CD4-positive, alpha-beta memory T cell (primary cell): Measurements from ENCODE around the gene OR2S2. TPM values are rescaled to one million over a fixed set of nuclear protein-coding genes. Genes with fewer than 3 reads are reported as not detected.
"Not testable (repeated sequence)": the region's sequence is repeated elsewhere in the genome, so short reads cannot be mapped to it uniquely, and the experiment has no call there.

Source experiments
- CTCF ChIA-PET: fragments of 350-600 bp; sonication (Branson Sonifier 250); formaldehyde crosslinking; loops from one replicate; lab custom pipeline; 2021; ENCODE audit warnings: inconsistent platforms; ENCODE audit not compliant: partially characterized antibody; lab: Charles Lee
- POLR2A ChIA-PET: fragments of 350-600 bp; sonication (Branson Sonifier 250); formaldehyde crosslinking; loops from one replicate; lab custom pipeline; 2021; ENCODE audit not compliant: partially characterized antibody; lab: Charles Lee
- DNase-seq, 5 donors: peaks; one replicate each; pipeline versions ENCODE4 v3.0.0 to v3.0.0-alpha.2; 2020 to 2022; ENCODE audit warnings: mixed read lengths in 1 of 5
- H3K27ac ChIP-seq: one replicate; pipeline ENCODE4 v1.7.0; 2013; ENCODE audit warnings: low read depth, low read length
- H3K27me3 ChIP-seq: 2 replicates; pipeline ENCODE4 v1.7.0; 2013; ENCODE audit warnings: mild to moderate bottlenecking, low read length, moderate library complexity; ENCODE audit not compliant: insufficient read depth
- H3K36me3 ChIP-seq: 2 replicates; pipeline ENCODE4 v1.7.0; 2013; ENCODE audit warnings: mild to moderate bottlenecking, low read length, moderate library complexity; ENCODE audit not compliant: insufficient read depth
- H3K4me1 ChIP-seq: 2 replicates; pipeline ENCODE4 v1.7.0; 2013; ENCODE audit warnings: mild to moderate bottlenecking, low read length, moderate library complexity; ENCODE audit not compliant: insufficient read depth
- H3K4me3 ChIP-seq, 2 donors: one replicate each; pipeline ENCODE4 v1.7.0; 2013; ENCODE audit warnings: low read length in 2 of 2, mild to moderate bottlenecking in 1 of 2
- H3K9me3 ChIP-seq, 2 donors: one replicate each; pipeline ENCODE4 v1.7.0; 2013; ENCODE audit warnings: low read length in 2 of 2, control low read depth in 1 of 2; ENCODE audit not compliant: control insufficient read depth in 1 of 2
- H3K27ac Mint-ChIP-seq, 7 donors: one replicate each; pipeline ENCODE4 v1.8.0; 2020 to 2021; ENCODE audit warnings: mixed read lengths in 7 of 7, mild to moderate bottlenecking in 6 of 7, inconsistent platforms in 3 of 7, moderate library complexity in 3 of 7
- H3K27me3 Mint-ChIP-seq, 2 donors: one replicate each; pipeline ENCODE4 v1.8.0; 2020 to 2021; ENCODE audit warnings: mixed read lengths in 2 of 2
- H3K36me3 Mint-ChIP-seq, 2 donors: one replicate each; pipeline ENCODE4 v1.8.0; 2020 to 2021; ENCODE audit warnings: mixed read lengths in 2 of 2, inconsistent platforms in 1 of 2, mild to moderate bottlenecking in 1 of 2
- H3K4me1 Mint-ChIP-seq, 4 donors: one replicate each; pipeline ENCODE4 v1.8.0; 2020 to 2021; ENCODE audit warnings: mixed read lengths in 4 of 4, mild to moderate bottlenecking in 1 of 4
- H3K4me3 Mint-ChIP-seq, 8 donors: one replicate each; pipeline ENCODE4 v1.8.0; 2020 to 2021; ENCODE audit warnings: mixed read lengths in 8 of 8, mild to moderate bottlenecking in 7 of 8, moderate library complexity in 6 of 8, inconsistent platforms in 3 of 8
- H3K9me3 Mint-ChIP-seq, 8 donors: one replicate each; pipeline ENCODE4 v1.8.0; 2020 to 2021; ENCODE audit warnings: mixed read lengths in 8 of 8, mild to moderate bottlenecking in 5 of 8, inconsistent platforms in 3 of 8, moderate library complexity in 1 of 8
- intact Hi-C: fragments of 100-400 bp; cut with micrococcal nuclease; formaldehyde crosslinking; loops from one replicate; pipeline ENCODE4 v1.15.1; 2023
- polyA plus RNA-seq, 2 donors: library from polyadenylated mRNA; unstranded; fragments of 300-500 nt; fragmentation: Illumina TruSeq; gene quantifications; one replicate each; pipeline ENCODE4 v1.2.3, GENCODE V29; 2021
- total RNA-seq, 2 experiments: library from RNA; stranded (reverse); gene quantifications; one replicate each; pipeline ENCODE4 v1.2.3, GENCODE V29; 2021

The OR2S2 gene
- total and polyA plus RNA-seq, 4 experiments from 2014 or later: not detected

DNA sequence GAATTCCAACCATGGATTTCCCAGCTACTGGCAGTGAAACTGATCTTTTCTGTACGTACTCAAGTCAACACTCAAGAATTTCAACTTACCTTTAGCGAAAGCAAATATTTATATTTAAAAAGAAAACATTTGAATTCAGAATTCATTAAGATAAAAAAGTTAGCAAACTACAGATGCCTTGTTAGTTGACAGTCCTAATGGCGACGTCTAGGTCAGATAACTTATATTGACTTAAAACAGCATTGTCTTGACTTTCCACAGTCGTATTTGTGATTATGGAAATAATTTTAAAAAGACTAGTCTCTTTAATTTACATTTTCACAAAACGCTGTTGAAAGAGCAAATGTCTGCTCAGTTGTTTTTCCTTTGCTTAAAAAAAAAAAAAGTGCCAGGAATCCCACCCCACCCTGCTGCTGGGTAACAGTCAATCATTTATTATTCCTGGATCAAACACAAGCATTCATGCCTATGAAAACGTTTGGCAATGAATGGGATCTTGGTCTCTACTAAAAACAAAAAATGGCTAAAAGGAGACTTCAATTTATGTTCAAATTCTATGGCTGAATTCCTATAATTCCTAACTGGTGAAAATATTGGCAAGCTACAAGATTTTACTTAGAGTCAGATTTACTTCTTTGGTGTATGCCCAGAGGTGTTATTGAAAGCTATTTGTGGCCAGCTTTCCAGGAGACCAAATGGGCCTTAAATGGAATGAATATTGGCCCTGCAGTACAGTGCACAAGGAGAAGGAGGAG lies 22.0 kb downstream of the OR2S2 start:
- H3K27me3 ChIP-seq: no peaks in the 10 kb centered on the region
- H3K27ac ChIP-seq: no peak overlapping the region
- ChIA-PET CTCF (interaction anchor here (1.1 to 11.7 kb wide), 5 partner anchors 9 to 85 kb away, joined by 3 to 379 read pairs (median 8); partner anchors contain the start of genes HRCT1 and SPAAR), POLR2A (interaction anchor here (0.8 kb wide), 1 partner anchor 18 kb away, joined by 3 read pairs; no protein-coding TSS in a partner anchor)
- H3K27me3 Mint-ChIP-seq: no peaks in the 10 kb centered on the region
- H3K27ac Mint-ChIP-seq: no peak overlapping the region
- H3K36me3 Mint-ChIP-seq: no peaks in the 10 kb centered on the region
- no peak overlapping the region for H3K4me3 ChIP-seq
- no peaks in the 10 kb centered on the region for H3K36me3 ChIP-seq
- peaks cover 49% of the 10 kb centered on the region for H3K4me1 ChIP-seq
- no peak overlapping the region for H3K4me3 Mint-ChIP-seq
- no peak for DNase-seq
- no peaks in the 10 kb centered on the region for H3K9me3 ChIP-seq
- peaks cover 0 to 6% (median 0%) of the 10 kb centered on the region in 8 donors for H3K9me3 Mint-ChIP-seq
- intact Hi-C loops: no loop called here
- H3K4me1 Mint-ChIP-seq: peaks cover 39 to 57% (median 50%) of the 10 kb centered on the region in 4 donors

- Mint-ChIP-seq H3K4me3 (no peak overlapping the region), H3K36me3 (no peaks in the 10 kb centered on the region), H3K4me1 (peaks cover 33 to 50% (median 43%) of the 10 kb centered on the region in 4 donors), H3K9me3 (peaks cover 0 to 6% (median 0%) of the 10 kb centered on the region in 8 donors), H3K27me3 (no peaks in the 10 kb centered on the region), H3K27ac (no peak overlapping the region)
- ChIA-PET CTCF (interaction anchor here (1.1 to 3.7 kb wide), 4 partner anchors 10 to 86 kb away, joined by 3 to 18 read pairs (median 8); no protein-coding TSS in a partner anchor), POLR2A (interaction anchor here (0.8 kb wide), 1 partner anchor 18 kb away, joined by 3 read pairs; no protein-coding TSS in a partner anchor)
- H3K4me3 ChIP-seq: no peak overlapping the region
- H3K27me3 ChIP-seq: no peaks in the 10 kb centered on the region
- no peaks in the 10 kb centered on the region for H3K9me3 ChIP-seq
- intact Hi-C loops: no loop called here
- H3K27ac ChIP-seq: no peak overlapping the region
- peaks cover 42% of the 10 kb centered on the region for H3K4me1 ChIP-seq
- DNase-seq: no peak
- H3K36me3 ChIP-seq: no peaks in the 10 kb centered on the region
Measured at GRCh38 chr9:35935261-35935660, 22.7 kb downstream of the OR2S2 start.

DNA sequence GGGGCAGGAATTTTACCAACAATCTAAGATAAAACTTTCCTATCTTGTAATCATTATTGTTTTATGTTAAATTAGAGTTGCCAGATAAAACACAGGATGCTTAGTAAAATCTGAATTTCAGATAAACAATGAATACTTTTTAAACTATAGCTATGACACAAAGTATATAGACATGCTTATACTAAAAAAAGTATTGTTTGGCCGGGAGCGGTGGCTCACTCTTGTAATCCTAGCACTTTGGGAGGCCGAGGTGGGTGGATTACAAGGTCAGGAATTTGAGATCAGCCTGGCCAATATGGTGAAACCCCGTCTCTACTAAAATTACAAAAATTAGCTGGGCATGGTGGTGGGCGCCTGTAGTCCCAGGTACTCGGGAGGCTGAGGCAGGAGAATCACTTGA lies 23.9 kb downstream of the OR2S2 start:
- CTCF ChIA-PET: interaction anchor here (1.7 to 2.4 kb wide), 4 partner anchors 12 to 31 kb away, joined by 6 to 8 read pairs (median 6); no protein-coding TSS in a partner anchor
- H3K27ac ChIP-seq, H3K4me3 Mint-ChIP-seq, H3K9me3 ChIP-seq, H3K36me3 ChIP-seq, intact Hi-C loops, H3K9me3 Mint-ChIP-seq, H3K36me3 Mint-ChIP-seq, H3K27me3 Mint-ChIP-seq, DNase-seq, H3K27me3 ChIP-seq, H3K27ac Mint-ChIP-seq, H3K4me3 ChIP-seq: not testable (repeated sequence)
- peaks cover 25 to 38% (median 33%) of the 10 kb centered on the region in 4 donors for H3K4me1 Mint-ChIP-seq
- H3K4me1 ChIP-seq: peaks cover 30% of the 10 kb centered on the region
- POLR2A ChIA-PET: interaction anchor here (0.7 kb wide), 1 partner anchor 104 kb away, joined by 3 read pairs; no protein-coding TSS in a partner anchor

DNA sequence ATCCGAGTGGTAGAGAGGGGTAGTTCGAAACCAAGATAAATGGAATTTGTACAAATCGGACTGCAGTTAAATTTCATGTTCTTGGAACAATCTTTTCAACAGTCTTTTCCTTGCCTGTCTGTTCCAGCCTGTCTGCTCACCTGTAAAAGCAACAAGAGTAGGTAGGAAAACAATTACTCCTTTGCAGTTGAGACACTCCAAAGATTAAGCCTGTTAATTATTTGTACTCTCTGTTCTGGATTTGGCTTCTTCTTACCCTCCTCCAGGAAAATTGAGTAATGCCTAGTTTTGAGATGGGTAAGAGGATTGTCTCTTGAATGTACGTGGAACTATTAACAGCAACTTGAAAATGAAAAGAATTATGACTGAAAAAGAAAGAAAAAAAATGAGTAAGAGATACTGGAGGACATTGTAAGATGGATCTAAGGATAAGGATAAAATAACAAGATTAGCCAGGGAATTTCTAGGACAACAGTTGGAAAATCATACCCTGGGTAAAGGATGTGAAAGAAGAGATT lies 24.3 kb downstream of the OR2S2 start:
- Histone ChIP-seq H3K4me1 (peaks cover 25% of the 10 kb centered on the region), H3K9me3 (no peaks in the 10 kb centered on the region), H3K27me3 (no peaks in the 10 kb centered on the region), H3K27ac (no peak overlapping the region), H3K4me3 (no peak overlapping the region), H3K36me3 (no peaks in the 10 kb centered on the region)
- Mint-ChIP-seq H3K27ac (no peak overlapping the region), H3K4me1 (peaks cover 20 to 34% (median 28%) of the 10 kb centered on the region in 4 donors), H3K36me3 (no peaks in the 10 kb centered on the region), H3K4me3 (no peak overlapping the region), H3K9me3 (peaks cover 0 to 6% (median 0%) of the 10 kb centered on the region in 8 donors), H3K27me3 (no peaks in the 10 kb centered on the region)
- DNase-seq: no peak
- intact Hi-C loops: no loop called here
- POLR2A ChIA-PET: interaction anchor here (0.7 kb wide), 1 partner anchor 104 kb away, joined by 3 read pairs; no protein-coding TSS in a partner anchor
- CTCF ChIA-PET: interaction anchor here (1.0 to 1.9 kb wide), 3 partner anchors 12 to 30 kb away, joined by 3 to 6 read pairs (median 6); no protein-coding TSS in a partner anchor

DNA sequence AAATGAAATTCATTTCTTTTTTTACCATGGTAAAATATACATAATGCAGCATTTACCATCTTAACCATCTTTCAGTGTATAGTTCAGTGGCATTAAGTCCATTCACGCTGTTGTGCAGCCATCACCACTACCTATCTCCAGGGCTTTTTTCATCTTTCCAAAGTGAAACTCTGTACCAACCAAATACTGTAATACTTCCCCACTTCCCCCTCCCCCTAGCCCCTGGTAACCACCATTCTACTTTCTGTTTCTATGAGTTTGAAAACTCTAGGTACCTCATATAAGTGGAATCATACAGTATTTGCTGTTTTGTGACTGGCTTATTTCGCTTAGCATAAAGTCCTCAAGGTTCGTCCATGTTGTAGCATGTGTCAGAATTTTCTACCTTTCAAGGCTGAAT lies 25.2 kb downstream of the OR2S2 start:
- H3K4me1 ChIP-seq: peaks cover 18% of the 10 kb centered on the region
- no peaks in the 10 kb centered on the region for H3K27me3 ChIP-seq
- DNase-seq: no peak
- Mint-ChIP-seq H3K27ac (no peak overlapping the region), H3K4me1 (peaks cover 14 to 25% (median 21%) of the 10 kb centered on the region in 4 donors), H3K27me3 (no peaks in the 10 kb centered on the region), H3K4me3 (peak overlapping the region in 3 of 8 donors; percentile 7 to 66 (median 28)), H3K9me3 (peaks cover 0 to 6% (median 0%) of the 10 kb centered on the region in 8 donors), H3K36me3 (no peaks in the 10 kb centered on the region)
- intact Hi-C loops: no loop called here
- POLR2A ChIA-PET: no interaction called here
- H3K27ac ChIP-seq: no peak overlapping the region
- CTCF ChIA-PET: interaction anchor here (0.6 to 1.9 kb wide), 5 partner anchors 9 to 29 kb away, joined by 3 to 7 read pairs (median 6); no protein-coding TSS in a partner anchor
- H3K36me3 ChIP-seq: no peaks in the 10 kb centered on the region
- H3K9me3 ChIP-seq: no peaks in the 10 kb centered on the region
- no peak overlapping the region for H3K4me3 ChIP-seq

DNA sequence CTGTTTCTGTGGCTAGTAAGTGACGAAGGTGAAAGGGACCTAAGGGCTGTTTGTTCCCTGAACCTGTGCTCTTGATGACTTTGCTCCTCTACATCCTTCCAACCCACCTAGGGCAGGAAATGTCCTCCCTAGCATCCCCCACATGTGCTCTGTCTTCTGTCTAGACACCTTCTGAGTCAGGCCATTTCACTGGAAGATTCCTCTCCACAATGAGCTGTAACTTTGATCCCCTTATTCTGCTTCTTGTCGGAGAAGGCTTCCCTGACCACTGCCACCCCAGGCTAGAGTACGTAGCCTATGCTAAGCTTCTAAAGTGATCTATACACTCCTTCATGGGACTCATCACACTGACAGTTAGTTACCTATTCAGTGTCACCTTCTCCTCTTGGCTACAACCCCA lies 27.0 kb downstream of the OR2S2 start:
- CTCF ChIA-PET: interaction anchor here (3.4 kb wide), 1 partner anchor 14 kb away, joined by 16 read pairs; no protein-coding TSS in a partner anchor

GRCh38 chr9:35930521-35930920 lies 27.4 kb downstream of the OR2S2 start:
- H3K4me1 Mint-ChIP-seq: peaks cover 8 to 14% (median 12%) of the 10 kb centered on the region in 4 donors
- H3K36me3 Mint-ChIP-seq: no peaks in the 10 kb centered on the region
- Histone ChIP-seq H3K27me3 (no peaks in the 10 kb centered on the region), H3K4me1 (peaks cover 8% of the 10 kb centered on the region), H3K27ac (no peak overlapping the region), H3K9me3 (no peaks in the 10 kb centered on the region), H3K4me3 (no peak overlapping the region), H3K36me3 (no peaks in the 10 kb centered on the region)
- no peak overlapping the region for H3K4me3 Mint-ChIP-seq
- CTCF ChIA-PET: interaction anchor here (3.4 kb wide), 1 partner anchor 14 kb away, joined by 16 read pairs; no protein-coding TSS in a partner anchor
- H3K27ac Mint-ChIP-seq: no peak overlapping the region
- intact Hi-C loops: no loop called here
- POLR2A ChIA-PET: no interaction called here
- no peaks in the 10 kb centered on the region for H3K9me3 Mint-ChIP-seq
- no peak for DNase-seq
- H3K27me3 Mint-ChIP-seq: no peaks in the 10 kb centered on the region

More for the DNA sequence above, 27.0 kb downstream of the OR2S2 start:
- no peaks in the 10 kb centered on the region for H3K27me3 ChIP-seq
- H3K27me3 Mint-ChIP-seq: no peaks in the 10 kb centered on the region
- POLR2A ChIA-PET: interaction anchor here (1.5 kb wide), 1 partner anchor 10 kb away, joined by 6 read pairs; no protein-coding TSS in a partner anchor
- no peak overlapping the region for H3K27ac Mint-ChIP-seq
- H3K9me3 ChIP-seq: no peaks in the 10 kb centered on the region
- no peak for DNase-seq
- H3K36me3 ChIP-seq: no peaks in the 10 kb centered on the region
- no peak overlapping the region for H3K4me3 ChIP-seq
- intact Hi-C loops: no loop called here
- H3K27ac ChIP-seq: no peak overlapping the region
- no peak overlapping the region for H3K4me3 Mint-ChIP-seq
- peaks cover 8 to 14% (median 12%) of the 10 kb centered on the region in 4 donors for H3K4me1 Mint-ChIP-seq
- H3K9me3 Mint-ChIP-seq: no peaks in the 10 kb centered on the region
- H3K36me3 Mint-ChIP-seq: no peaks in the 10 kb centered on the region
- H3K4me1 ChIP-seq: peaks cover 8% of the 10 kb centered on the region
